Right lung (tissue), 5 donors: ENCODE data around the gene PRDM7. TPM values are rescaled to one million over a fixed set of nuclear protein-coding genes. Genes with fewer than 3 reads are reported as not detected.
A peak's percentile ranks its signal among the peaks of the same experiment; 100 is the strongest.
"Not testable (repeated sequence)": the region's sequence is repeated elsewhere in the genome, so short reads cannot be mapped to it uniquely, and the experiment has no call there.

Experiments used
- DNase-seq, 2 donors: peaks; one replicate each; pipeline ENCODE4 v3.0.0-alpha.2; 2013
- polyA plus RNA-seq, 5 donors: library from polyadenylated mRNA; unstranded; fragments of 120-200 nt; gene quantifications; one replicate each; pipeline versions ENCODE4 v1.2.1 to v1.2.3, GENCODE V29; 2013; ENCODE audit warnings: inconsistent platforms in 1 of 5, low replicate concordance in 1 of 5; ENCODE audit not compliant: insufficient read length in 5 of 5, insufficient read depth in 1 of 5

PRDM7 gene
- polyA plus RNA-seq, 5 donors = 0.14 to 0.84 (median 0.33) TPM

DNA sequence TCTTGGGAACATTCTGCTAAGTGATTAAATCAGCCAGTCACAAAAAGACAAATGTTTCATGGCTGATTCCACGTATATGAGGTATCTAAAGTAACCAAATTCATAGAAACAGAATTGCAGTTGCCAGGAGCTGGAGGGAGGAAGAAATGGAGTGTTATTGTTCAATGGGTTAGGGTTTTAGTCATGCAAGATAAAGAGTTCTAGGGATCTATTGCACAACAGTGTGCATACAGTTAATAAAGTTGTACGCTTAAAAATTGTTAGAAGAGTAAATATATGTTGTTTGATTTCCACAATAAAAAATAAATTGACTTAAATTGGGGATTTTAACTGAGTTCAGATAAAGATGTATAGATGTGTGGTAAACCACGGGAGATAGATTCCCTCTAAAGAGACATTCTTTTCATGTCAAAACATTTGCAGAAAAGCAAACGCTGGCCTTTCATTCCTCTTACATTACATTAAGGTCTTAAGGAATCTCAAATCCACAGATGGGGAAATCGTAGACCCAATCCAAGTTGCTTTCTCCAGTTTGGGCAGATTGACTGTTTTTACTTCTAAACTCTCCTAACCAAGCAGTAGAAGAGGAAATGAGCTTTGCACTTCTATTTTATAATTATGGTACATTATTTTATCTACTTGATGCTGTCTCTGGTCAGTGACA, 4.6 kb downstream of the PRDM7 start:
- no peak for DNase-seq

- DNase-seq = no peak
Observed at GRCh38 chr16:90070440-90070839, 6.7 kb downstream of the PRDM7 start.

- DNase-seq = no peak
Observed at GRCh38 chr16:90061437-90061836, 15.7 kb downstream of the PRDM7 start.

- DNase-seq = no peak
Observed at GRCh38 chr16:90057738-90058173, 19.4 kb downstream of the PRDM7 start.

DNA sequence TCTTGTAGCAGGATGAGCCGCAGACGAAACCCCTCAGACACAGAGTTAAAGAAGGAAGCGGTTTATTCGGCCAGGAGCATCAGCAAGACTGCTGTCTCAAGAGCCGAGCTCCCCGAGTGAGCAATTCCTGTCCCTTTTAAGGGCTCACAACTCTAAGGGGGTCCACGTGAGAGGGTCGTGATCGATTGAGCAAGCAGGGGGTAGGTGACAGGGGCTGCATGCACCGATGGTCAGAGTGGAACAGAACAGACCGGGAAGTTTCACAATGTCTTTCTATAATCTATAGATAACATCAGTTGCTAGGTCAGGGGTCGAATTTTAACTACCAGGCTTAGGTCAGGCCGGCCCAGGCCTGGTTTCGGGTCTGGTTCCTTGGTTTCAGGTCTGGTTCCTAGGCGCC, 20.6 kb downstream of the PRDM7 start:
- not testable (repeated sequence) for DNase-seq

DNA sequence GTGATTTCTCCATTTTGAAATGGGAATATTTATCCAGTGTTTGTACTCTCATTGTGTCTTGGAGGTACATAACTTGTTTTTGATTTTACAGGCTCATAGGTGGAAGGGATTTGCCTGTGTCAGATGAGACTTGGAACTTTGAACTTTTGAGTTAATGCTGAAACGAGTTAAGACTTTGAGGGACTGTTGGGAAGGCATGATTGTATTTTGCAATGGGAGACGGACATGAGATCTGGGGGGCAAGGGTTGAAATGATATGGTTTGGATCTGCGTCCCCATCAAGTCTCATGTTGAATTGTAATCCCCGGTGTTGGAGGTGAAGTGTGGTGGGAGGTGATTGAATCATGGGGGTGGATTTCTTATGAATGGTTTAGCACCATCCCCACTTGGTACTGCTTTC, 21.8 kb downstream of the PRDM7 start:
- DNase-seq = no peak

DNA sequence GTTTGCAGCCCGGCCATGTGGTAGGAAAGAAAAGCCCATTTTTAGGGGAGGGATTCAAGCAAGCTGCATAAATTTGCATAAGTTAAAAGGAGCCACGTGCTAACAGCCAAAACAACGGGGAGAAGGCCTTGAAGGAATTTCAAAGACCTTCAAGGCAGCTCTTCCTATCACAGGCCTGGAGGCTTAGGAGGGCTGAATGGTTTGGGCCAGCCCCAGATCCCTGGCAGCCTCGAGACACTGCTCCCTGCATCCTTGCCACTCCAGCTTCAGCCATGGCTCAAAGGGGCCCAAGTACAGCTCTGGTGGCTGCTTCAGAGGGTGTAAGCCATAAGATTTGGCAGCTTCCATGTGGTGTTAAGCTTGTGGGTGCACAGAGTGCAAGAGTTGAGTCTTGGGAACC, 22.6 kb downstream of the PRDM7 start:
- DNase-seq = no peak

DNA sequence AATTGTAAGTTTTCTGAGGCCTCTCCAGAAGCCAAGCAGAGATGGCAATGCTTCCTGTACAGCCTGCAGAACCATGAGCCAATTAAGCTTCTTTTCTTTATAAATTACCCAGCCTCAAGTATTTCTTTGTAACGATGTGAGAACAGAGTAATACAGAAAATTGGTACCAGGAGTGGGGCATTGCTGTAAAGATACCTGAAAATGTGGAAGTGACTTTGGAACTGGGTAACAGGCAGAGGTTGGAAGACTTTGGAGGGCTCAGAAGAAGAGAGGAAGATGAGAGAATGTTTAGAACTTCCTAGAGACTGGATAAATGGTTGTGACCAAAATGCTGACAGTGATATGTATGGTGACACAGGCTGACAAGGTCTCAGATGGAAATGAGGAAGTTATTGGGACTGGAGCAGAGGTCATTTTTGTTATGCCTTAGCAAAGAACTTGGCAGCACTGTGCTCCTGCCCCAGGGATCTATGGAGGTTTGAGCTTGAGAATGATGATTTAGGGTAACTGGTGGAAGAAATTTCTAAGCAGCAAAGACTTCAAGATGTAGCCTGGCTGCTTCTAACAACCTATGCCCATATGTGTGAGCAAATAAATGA, 23.1 kb downstream of the PRDM7 start:
- no peak for DNase-seq

DNA sequence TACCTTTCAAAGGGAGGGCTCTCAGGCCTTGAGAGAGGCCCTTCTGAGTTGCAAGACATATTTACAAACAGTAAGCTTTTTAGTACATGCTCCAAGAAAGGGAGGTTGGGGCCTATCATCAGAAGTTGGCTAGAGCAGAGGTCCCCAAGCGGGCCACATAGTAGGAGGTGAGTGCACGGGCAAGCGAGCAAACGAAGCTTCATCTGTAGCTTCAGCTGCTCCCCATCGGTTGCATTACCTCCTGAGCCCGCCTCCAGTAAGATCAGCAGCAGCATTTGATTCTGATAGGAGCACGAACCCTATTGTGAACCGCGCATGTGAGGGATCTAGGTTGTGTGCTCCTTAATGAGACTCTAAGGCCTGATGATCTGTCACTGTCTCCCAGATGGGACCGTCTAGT, 26.2 kb downstream of the PRDM7 start:
- no peak for DNase-seq

DNA sequence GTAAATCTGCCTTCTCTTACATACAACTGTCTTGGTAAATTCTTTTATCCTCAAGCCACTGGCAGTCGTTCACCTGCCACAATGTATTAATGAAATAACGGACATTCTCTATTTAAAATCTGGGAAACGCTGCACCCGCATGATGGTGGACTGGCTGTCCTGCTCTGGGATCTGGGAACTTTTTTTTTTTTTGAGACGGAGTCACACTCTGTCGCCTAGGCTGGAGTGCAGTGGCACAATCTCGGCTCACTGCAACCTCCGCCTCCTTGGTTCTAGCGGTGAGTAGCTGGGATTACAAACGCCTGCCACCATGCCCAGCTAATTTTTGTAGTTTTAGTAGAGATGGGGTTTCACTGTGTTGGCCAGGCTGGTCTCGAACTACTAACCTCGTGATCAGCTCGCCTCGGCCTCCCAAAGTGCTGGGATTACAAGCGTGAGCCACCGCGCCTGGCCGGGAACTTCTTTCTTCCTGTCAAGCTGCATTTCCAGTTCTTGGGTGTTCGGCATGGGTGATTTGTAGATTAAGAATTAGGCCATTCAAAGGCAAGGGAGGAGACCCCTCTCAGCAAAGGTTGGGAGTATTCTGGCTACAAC, 28.3 kb downstream of the PRDM7 start:
- no peak for DNase-seq

DNA sequence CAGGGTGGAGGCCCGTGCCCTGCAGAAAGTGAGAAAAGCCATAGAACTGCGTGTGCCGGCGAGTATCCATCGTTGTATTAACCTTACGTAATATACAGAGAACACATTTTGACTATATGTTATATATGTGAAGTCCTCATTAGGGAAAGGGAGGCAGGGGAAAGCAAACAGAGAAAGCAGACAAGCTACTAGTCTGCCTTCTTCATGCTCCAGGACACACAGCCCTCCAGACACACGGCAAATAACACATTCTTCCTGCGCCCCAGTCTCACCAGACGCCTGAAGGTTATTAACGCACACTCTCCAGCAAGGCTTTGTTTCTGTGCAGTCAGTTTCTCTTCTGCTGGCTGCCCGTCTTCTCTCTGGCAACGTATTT, 28.8 kb downstream of the PRDM7 start:
- no peak for DNase-seq

GRCh38 chr16:90047714-90048346, 29.3 kb downstream of the PRDM7 start:
- no peak for DNase-seq

- peak; percentile 52 to 53 for DNase-seq
Observed at GRCh38 chr16:90046971-90047713, 30.0 kb downstream of the PRDM7 start.

GRCh38 chr16:90046122-90046970, 30.8 kb downstream of the PRDM7 start:
- no peak for DNase-seq

DNA sequence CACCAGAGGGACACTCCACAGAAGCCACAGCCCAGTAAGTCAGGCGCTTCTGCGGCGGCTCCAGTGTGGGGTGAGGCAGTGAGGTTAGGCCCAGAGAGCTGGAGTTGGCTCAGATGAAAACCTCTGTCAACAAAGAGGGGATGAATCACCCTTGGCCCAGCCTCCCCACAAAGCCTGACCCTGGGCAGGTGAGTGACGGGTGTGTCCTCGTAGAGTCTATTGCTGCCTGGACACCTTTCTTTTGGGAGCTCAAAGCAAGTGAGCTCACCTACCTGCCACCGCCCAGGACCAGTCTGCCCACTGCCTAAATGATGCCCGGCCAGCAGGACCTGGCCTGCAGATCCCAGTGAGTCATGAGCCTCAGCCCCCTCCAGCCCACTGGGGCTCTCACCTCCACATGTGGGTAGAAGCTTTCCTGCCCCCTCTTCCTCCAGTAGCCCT, 33.0 kb downstream of the PRDM7 start:
- DNase-seq = no peak

DNA sequence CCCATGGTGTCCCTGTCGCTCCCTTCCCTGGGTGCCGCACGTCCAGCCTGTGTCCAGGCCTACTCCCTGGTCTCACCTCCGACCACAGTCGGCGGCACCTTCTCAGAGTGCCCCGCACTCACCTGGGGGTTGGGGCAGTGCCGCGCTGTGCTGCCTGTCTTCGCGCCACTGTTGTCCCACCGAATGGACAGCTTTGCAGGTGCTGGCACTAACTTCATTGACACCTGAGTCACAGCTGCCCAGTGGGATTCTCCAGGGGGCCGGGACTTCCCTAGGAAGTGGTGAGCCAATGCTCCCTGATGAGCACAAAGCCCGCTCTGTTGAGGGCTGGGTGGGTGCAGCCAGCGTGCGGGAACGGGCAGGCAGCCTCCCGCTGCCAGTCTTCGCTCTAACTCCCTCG, 33.6 kb downstream of the PRDM7 start:
- no peak for DNase-seq

- DNase-seq = no peak
Observed at GRCh38 chr16:90042946-90043514, 34.1 kb downstream of the PRDM7 start.

DNA sequence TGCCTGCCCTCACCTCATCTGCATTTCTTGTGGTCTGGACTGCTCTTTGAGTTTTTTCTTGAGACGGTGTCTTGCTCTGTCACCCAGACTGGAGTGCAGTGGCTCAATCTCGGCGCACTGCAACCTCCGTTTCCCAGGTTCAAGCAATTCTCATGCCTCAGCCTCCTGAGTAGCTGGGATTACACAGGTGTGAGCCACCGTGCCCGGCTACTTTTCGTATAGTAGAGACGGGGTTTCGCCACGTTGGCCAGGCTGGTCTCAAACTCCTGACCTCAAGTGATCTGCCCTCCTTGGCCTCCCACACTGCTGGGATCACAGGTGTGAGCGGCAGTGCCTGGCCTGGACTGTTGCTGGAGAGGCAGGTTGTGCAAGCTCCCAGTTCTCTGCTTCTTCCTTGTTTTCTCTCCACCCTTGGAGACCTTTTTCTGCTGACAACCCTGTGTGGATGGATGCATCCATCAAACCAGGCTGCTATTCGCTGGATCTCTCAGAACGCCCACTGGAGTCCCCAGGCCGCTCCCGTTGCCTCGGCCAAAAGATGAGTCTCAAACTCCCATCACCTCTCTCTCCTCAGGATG, 35.1 kb downstream of the PRDM7 start:
- no peak for DNase-seq

GRCh38 chr16:90040152-90041023, 36.7 kb downstream of the PRDM7 start:
- no peak for DNase-seq
